ENCODE measurements around the gene SCYL3. TPM values are rescaled to one million over a fixed set of nuclear protein-coding genes. Genes with fewer than 3 reads are reported as not detected.

Gene SCYL3
- total and polyA plus RNA-seq, 2 donors (not counting 1 experiment from before 2014, with no cell fraction given) = 7.2 to 11.7 TPM

DNA sequence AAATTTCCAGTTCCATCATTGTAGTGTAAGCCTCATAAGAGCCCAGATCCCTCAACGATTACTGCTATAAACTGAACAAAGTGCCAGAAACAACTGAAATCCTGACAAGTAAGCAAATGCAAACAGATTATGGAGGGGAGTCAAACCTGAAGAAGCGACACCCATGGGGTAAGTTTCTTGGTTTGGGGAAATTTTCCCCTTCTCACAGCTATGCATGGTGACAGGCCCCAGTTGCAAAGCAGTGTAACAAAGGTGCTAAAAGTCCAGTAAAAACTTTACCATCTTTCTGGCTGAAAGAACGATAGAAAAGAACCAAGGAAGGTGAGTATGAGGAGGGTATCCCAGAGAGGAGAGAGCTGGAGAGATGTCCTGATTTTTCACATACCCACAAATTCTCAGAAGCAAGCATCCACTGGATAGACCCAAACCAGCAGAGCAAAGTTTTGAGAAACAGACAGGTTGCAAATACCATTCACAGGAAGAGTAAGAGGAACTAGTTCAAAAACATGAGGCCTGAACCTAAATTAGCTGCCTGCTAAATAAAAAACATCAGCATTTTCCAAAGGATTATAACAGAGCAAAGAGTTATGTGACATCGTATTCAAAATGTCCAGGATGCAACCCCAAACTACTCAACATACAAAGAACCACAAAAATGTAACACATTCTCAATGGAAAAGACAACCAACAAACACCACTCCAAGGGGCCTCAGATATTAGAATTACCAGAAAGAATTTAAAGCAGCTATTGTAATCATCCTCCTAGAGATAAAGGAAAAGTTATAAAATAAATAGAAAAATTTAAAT, 14.5 kb downstream of the SCYL3 start:
- no peaks in the 10 kb centered on the region for H3K27me3 ChIP-seq (ENCODE audit: control insufficient read depth, insufficient read depth, low read length)
- no peak overlapping the region for H3K4me2 ChIP-seq (ENCODE audit: extremely low read depth, insufficient read depth, low read length)
- peak in 1 of 2 donors; percentile 39 for DNase-seq (ENCODE audit: low read depth in 2 of 2)
- no peak for TF ChIP-seq EZH2 (IDR thresholded peaks at IDR 0.05; ENCODE audit: low read length, missing control alignments)
- H3K9me3 ChIP-seq (ENCODE audit: control insufficient read depth, insufficient read depth, low read depth, low read length) = no peaks in the 10 kb centered on the region
- H3K4me3 ChIP-seq (replicated peaks in 1 of 4; ENCODE audit: control extremely low read depth in 1 of 4, insufficient read depth in 1 of 4, low read depth in 3 of 4, low read length in 4 of 4) = no peak overlapping the region
- H3K4me1 ChIP-seq (ENCODE audit: control insufficient read depth, extremely low read depth, insufficient read depth, low read length) = no peaks in the 10 kb centered on the region
- H3K9ac ChIP-seq (ENCODE audit: insufficient read depth, low read length) = no peak overlapping the region
- H3K36me3 ChIP-seq (ENCODE audit: control insufficient read depth, insufficient read depth, low read length) = no peaks in the 10 kb centered on the region
- no peak overlapping the region for H2AFZ ChIP-seq (ENCODE audit: low read length)
- no peaks in the 10 kb centered on the region for H4K20me1 ChIP-seq (ENCODE audit: control insufficient read depth, extremely low read depth, insufficient read depth, low read length)
- H3K79me2 ChIP-seq (ENCODE audit: control insufficient read depth, insufficient read depth, low read length) = no peaks in the 10 kb centered on the region
- no peak overlapping the region for H3K27ac ChIP-seq (ENCODE audit: insufficient read depth, low read length)

DNA sequence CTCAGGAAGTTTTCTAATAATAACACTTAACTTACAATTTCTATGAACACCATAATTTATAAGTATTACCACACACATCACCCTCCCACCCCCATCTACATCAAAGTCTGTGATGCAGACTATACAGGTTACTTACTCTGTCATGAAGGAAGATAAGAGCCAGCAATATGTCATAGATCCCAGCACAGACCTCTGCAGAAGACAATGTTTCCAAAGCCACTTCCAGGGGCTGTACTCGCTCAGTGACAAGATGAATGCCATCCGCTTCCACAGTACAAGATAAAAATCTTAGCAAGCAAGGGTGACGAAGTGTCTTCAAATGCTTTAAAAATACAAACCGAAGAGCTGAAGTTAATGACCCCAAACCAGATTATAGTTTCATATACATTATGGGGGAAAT, 15.2 kb downstream of the SCYL3 start:
- Histone ChIP-seq H3K4me2 (ENCODE audit: extremely low read depth, insufficient read depth, low read length) (no peak overlapping the region), H3K9me3 (ENCODE audit: control insufficient read depth, insufficient read depth, low read depth, low read length) (no peaks in the 10 kb centered on the region), H3K4me1 (ENCODE audit: control insufficient read depth, extremely low read depth, insufficient read depth, low read length) (no peaks in the 10 kb centered on the region), H3K79me2 (ENCODE audit: control insufficient read depth, insufficient read depth, low read length) (no peaks in the 10 kb centered on the region), H3K9ac (ENCODE audit: insufficient read depth, low read length) (no peak overlapping the region), H2AFZ (ENCODE audit: low read length) (no peak overlapping the region), H3K27ac (ENCODE audit: insufficient read depth, low read length) (no peak overlapping the region), H3K36me3 (ENCODE audit: control insufficient read depth, insufficient read depth, low read length) (no peaks in the 10 kb centered on the region), H4K20me1 (ENCODE audit: control insufficient read depth, extremely low read depth, insufficient read depth, low read length) (peaks cover 1% of the 10 kb centered on the region), H3K4me3 (replicated peaks in 1 of 4; ENCODE audit: control extremely low read depth in 1 of 4, insufficient read depth in 1 of 4, low read depth in 3 of 4, low read length in 4 of 4) (no peak overlapping the region), H3K27me3 (ENCODE audit: control insufficient read depth, insufficient read depth, low read length) (no peaks in the 10 kb centered on the region)
- TF ChIP-seq, protein P1, sequence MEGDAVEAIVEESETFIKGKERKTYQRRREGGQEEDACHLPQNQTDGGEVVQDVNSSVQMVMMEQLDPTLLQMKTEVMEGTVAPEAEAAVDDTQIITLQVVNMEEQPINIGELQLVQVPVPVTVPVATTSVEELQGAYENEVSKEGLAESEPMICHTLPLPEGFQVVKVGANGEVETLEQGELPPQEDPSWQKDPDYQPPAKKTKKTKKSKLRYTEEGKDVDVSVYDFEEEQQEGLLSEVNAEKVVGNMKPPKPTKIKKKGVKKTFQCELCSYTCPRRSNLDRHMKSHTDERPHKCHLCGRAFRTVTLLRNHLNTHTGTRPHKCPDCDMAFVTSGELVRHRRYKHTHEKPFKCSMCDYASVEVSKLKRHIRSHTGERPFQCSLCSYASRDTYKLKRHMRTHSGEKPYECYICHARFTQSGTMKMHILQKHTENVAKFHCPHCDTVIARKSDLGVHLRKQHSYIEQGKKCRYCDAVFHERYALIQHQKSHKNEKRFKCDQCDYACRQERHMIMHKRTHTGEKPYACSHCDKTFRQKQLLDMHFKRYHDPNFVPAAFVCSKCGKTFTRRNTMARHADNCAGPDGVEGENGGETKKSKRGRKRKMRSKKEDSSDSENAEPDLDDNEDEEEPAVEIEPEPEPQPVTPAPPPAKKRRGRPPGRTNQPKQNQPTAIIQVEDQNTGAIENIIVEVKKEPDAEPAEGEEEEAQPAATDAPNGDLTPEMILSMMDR (conservative IDR thresholded peaks at IDR 0.05 in 1 of 2, IDR thresholded peaks at IDR 0.05 in 1 of 2; ENCODE audit: low read depth in 1 of 2, low read length in 2 of 2) = no peak
- TF ChIP-seq EZH2 (IDR thresholded peaks at IDR 0.05; ENCODE audit: low read length, missing control alignments) = no peak
- no peak for DNase-seq (ENCODE audit: low read depth in 2 of 2)

DNA sequence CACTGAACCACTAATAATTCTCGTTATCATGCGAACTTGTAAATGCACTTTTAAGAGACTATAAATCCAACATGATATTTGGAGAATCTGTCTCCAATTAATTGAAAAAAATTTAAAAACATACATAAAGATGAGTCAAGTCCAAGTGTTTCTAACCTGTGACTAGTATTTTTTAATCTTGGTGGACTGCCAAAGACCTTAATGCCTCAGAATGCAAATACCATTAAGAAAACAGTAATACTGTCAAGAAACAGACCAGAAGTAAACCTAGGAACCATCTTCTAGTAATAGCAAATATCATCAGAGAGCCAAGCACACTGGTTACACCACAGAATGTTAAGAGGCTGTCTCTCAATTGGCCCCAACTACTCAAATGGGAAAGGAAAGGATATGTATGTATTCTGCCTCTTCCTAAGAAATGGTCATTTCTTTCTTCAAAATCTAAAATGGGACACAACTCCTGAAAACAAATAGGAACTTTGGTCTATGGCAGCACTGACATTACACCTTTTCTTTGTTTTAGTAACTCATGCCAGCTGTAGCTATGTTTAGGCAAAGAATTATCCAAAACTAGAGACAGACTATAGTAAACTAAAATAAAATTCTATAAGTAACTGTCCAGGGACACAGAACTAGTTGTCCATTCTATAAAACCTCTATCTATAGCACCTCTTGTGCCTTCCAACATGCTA, 15.8 kb downstream of the SCYL3 start:
- Histone ChIP-seq H3K27me3 (ENCODE audit: control insufficient read depth, insufficient read depth, low read length) (no peaks in the 10 kb centered on the region), H3K9me3 (ENCODE audit: control insufficient read depth, insufficient read depth, low read depth, low read length) (no peaks in the 10 kb centered on the region), H3K36me3 (ENCODE audit: control insufficient read depth, insufficient read depth, low read length) (peaks cover under 1% of the 10 kb centered on the region), H3K79me2 (ENCODE audit: control insufficient read depth, insufficient read depth, low read length) (no peaks in the 10 kb centered on the region), H2AFZ (ENCODE audit: low read length) (no peak overlapping the region), H3K4me1 (ENCODE audit: control insufficient read depth, extremely low read depth, insufficient read depth, low read length) (no peaks in the 10 kb centered on the region), H3K27ac (ENCODE audit: insufficient read depth, low read length) (no peak overlapping the region), H4K20me1 (ENCODE audit: control insufficient read depth, extremely low read depth, insufficient read depth, low read length) (peaks cover 2% of the 10 kb centered on the region), H3K9ac (ENCODE audit: insufficient read depth, low read length) (no peak overlapping the region), H3K4me2 (ENCODE audit: extremely low read depth, insufficient read depth, low read length) (no peak overlapping the region), H3K4me3 (replicated peaks in 1 of 4; ENCODE audit: control extremely low read depth in 1 of 4, insufficient read depth in 1 of 4, low read depth in 3 of 4, low read length in 4 of 4) (no peak overlapping the region)
- TF ChIP-seq, protein P1 (conservative IDR thresholded peaks at IDR 0.05 in 1 of 2, IDR thresholded peaks at IDR 0.05 in 1 of 2; ENCODE audit: low read depth in 1 of 2, low read length in 2 of 2) = no peak
- TF ChIP-seq EZH2 (IDR thresholded peaks at IDR 0.05; ENCODE audit: low read length, missing control alignments) = no peak
- DNase-seq (ENCODE audit: low read depth in 2 of 2) = peak; percentile 6 to 49
